Measurements from ENCODE around the gene MYMX.

MYMX gene

GRCh38 chr6:44234101-44235025, 17.6 kb downstream of the MYMX start:
- DNase-seq: peak; percentile 90

- no peak for DNase-seq
These were observed 18.5 kb downstream of the MYMX start for GRCh38 chr6:44235269-44235668.

- DNase-seq: no peak
These were observed 19.3 kb downstream of the MYMX start for GRCh38 chr6:44235891-44236516.

- peak; percentile 92 for DNase-seq
These were observed 20.5 kb downstream of the MYMX start for GRCh38 chr6:44237021-44237812.

- DNase-seq: peak; percentile 86
These were observed 21.2 kb downstream of the MYMX start for GRCh38 chr6:44237813-44238433.

- no peak for DNase-seq
These were observed 22.1 kb downstream of the MYMX start for GRCh38 chr6:44238687-44239350.

GRCh38 chr6:44243345-44243744, 26.6 kb downstream of the MYMX start:
- DNase-seq: no peak

GRCh38 chr6:44245391-44245911, 28.7 kb downstream of the MYMX start:
- peak; percentile 19 for DNase-seq

GRCh38 chr6:44245912-44246662, 29.4 kb downstream of the MYMX start:
- peak; percentile 93 for DNase-seq

GRCh38 chr6:44246663-44247337, 30.1 kb downstream of the MYMX start, which contains the start of gene HSP90AB1:
Gene HSP90AB1, plus strand, starts transcription at chr6:44247101. Its CDS starts 1,529 bp downstream, at chr6:44248630.
- peak; percentile 97 for DNase-seq

GRCh38 chr6:44247338-44248302, 30.9 kb downstream of the MYMX start:
- peak; percentile 79 for DNase-seq

- DNase-seq: no peak
These were observed 31.9 kb downstream of the MYMX start for GRCh38 chr6:44248579-44248978.

GRCh38 chr6:44249082-44249748, 32.5 kb downstream of the MYMX start:
- no peak for DNase-seq

- no peak for DNase-seq
These were observed 33.5 kb downstream of the MYMX start for GRCh38 chr6:44250067-44250717.

- DNase-seq: no peak
These were observed 34.0 kb downstream of the MYMX start for GRCh38 chr6:44250718-44251123.

GRCh38 chr6:44251576-44252524, 35.1 kb downstream of the MYMX start:
- no peak for DNase-seq
